ENCODE results near the gene BEST2. TPM values are rescaled to one million over a fixed set of nuclear protein-coding genes. Genes with fewer than 3 reads are reported as not detected.

Gene BEST2
- total RNA-seq, 1 donor from 2014 or later: not detected

DNA sequence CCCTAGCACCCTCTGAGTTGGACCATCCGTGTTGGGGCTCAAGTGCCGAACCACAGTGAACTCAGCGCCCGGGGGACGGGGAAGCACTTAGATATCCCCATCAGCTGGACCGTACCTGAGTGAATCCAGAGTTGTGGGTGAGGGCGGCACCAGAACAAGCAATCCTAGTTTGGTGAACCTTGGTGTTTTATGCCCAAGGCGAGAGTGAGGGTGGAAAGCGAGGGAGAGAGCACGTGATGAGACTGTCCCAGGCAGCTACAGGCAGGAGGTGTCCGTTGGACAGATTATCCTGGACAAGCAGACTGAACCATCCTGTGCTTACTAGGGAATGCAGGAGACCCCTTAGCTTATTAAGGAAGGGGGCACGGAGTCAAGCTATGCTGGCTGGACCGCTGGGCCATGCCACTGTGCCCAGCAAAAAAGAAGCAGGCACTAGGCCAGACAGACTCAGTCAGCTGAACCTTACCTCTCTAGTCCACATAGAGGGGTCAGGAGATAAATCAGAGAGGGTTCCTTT, 13.7 kb upstream of the BEST2 start:
- TF ChIP-seq, protein P1, sequence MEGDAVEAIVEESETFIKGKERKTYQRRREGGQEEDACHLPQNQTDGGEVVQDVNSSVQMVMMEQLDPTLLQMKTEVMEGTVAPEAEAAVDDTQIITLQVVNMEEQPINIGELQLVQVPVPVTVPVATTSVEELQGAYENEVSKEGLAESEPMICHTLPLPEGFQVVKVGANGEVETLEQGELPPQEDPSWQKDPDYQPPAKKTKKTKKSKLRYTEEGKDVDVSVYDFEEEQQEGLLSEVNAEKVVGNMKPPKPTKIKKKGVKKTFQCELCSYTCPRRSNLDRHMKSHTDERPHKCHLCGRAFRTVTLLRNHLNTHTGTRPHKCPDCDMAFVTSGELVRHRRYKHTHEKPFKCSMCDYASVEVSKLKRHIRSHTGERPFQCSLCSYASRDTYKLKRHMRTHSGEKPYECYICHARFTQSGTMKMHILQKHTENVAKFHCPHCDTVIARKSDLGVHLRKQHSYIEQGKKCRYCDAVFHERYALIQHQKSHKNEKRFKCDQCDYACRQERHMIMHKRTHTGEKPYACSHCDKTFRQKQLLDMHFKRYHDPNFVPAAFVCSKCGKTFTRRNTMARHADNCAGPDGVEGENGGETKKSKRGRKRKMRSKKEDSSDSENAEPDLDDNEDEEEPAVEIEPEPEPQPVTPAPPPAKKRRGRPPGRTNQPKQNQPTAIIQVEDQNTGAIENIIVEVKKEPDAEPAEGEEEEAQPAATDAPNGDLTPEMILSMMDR (IDR thresholded peaks at IDR 0.05; ENCODE audit: partially characterized antibody, unreplicated experiment): no peak
- no peak for DNase-seq
- peak overlapping the region; percentile 100 for H3K4me3 Mint-ChIP-seq (ENCODE audit: unreplicated experiment)
- peaks cover 12% of the 10 kb centered on the region for H3K4me1 Mint-ChIP-seq (ENCODE audit: low read depth, unreplicated experiment)
- H3K36me3 Mint-ChIP-seq (ENCODE audit: unreplicated experiment): no peaks in the 10 kb centered on the region
- peaks cover 9% of the 10 kb centered on the region for H3K27me3 Mint-ChIP-seq (ENCODE audit: unreplicated experiment)
- peaks cover 10% of the 10 kb centered on the region for H3K9me3 Mint-ChIP-seq (ENCODE audit: unreplicated experiment)
- peak overlapping the region; percentile 99 for H3K27ac Mint-ChIP-seq (ENCODE audit: unreplicated experiment)

DNA sequence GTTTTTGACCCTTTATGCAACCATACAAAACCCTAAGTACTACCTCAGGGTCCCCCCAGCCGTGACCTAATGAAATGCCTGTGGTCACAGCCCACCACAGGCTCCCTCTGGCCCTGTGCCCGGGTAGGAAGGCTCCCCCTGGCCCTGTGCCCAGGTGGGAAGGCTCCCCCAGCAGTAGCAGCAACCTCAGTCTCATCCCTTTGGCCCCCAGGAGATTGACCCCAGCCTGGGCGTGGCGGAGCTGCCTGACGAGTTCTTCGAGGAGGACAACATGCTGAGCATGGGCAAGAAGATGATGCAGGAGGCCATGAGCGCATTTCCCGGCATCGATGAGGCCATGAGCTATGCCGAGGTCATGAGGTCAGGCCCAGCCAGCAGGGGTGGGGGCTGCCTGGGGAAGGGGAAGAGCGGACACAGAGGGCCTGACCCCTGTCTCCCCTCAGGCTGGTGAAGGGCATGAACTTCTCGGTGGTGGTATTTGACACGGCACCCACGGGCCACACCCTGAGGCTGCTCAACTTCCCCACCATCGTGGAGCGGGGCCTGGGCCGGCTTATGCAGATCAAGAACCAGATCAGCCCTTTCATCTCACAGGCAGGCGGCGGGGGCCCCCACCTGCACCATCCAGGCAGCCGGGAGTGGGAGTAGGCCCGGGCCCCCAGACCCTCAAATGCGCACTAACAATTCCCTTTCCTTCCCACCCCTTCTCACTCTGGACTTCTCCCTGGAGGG, 6.3 kb upstream of the BEST2 start:
- Mint-ChIP-seq H3K4me1 (ENCODE audit: low read depth, unreplicated experiment) (peaks cover 6% of the 10 kb centered on the region), H3K27me3 (ENCODE audit: unreplicated experiment) (peaks cover 5% of the 10 kb centered on the region), H3K27ac (ENCODE audit: unreplicated experiment) (no peak overlapping the region), H3K9me3 (ENCODE audit: unreplicated experiment) (peaks cover 3% of the 10 kb centered on the region), H3K4me3 (ENCODE audit: unreplicated experiment) (no peak overlapping the region), H3K36me3 (ENCODE audit: unreplicated experiment) (peaks cover 4% of the 10 kb centered on the region)
- TF ChIP-seq, protein P1 (IDR thresholded peaks at IDR 0.05; ENCODE audit: partially characterized antibody, unreplicated experiment): no peak
- DNase-seq: no peak

DNA sequence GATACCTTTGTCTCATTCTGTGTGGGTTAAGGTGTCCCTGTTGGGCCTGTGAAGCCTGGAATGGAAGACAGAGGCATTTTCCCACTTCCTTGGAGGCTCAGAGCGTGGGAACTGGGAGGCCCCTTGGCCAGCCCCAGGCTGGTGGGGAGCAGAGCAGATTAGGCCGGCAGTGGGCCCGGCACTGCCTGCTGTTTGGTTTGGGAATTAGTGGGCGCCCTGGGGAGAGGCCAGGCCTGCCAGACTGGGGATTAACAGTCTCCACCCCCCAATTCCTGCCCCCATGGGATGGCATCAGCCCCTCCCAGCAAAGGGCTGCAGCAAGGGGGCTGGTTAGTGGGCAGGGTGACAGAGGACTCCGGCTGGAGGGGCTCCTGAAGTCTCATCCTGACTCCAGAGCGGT, 3.1 kb upstream of the BEST2 start:
- peaks cover 12% of the 10 kb centered on the region for H3K4me1 Mint-ChIP-seq (ENCODE audit: low read depth, unreplicated experiment)
- no peak overlapping the region for H3K27ac Mint-ChIP-seq (ENCODE audit: unreplicated experiment)
- H3K4me3 Mint-ChIP-seq (ENCODE audit: unreplicated experiment): no peak overlapping the region
- peaks cover 4% of the 10 kb centered on the region for H3K36me3 Mint-ChIP-seq (ENCODE audit: unreplicated experiment)
- no peak for DNase-seq
- H3K9me3 Mint-ChIP-seq (ENCODE audit: unreplicated experiment): peaks cover 3% of the 10 kb centered on the region
- H3K27me3 Mint-ChIP-seq (ENCODE audit: unreplicated experiment): peaks cover 15% of the 10 kb centered on the region
- TF ChIP-seq, protein P1 (IDR thresholded peaks at IDR 0.05; ENCODE audit: partially characterized antibody, unreplicated experiment): no peak

DNA sequence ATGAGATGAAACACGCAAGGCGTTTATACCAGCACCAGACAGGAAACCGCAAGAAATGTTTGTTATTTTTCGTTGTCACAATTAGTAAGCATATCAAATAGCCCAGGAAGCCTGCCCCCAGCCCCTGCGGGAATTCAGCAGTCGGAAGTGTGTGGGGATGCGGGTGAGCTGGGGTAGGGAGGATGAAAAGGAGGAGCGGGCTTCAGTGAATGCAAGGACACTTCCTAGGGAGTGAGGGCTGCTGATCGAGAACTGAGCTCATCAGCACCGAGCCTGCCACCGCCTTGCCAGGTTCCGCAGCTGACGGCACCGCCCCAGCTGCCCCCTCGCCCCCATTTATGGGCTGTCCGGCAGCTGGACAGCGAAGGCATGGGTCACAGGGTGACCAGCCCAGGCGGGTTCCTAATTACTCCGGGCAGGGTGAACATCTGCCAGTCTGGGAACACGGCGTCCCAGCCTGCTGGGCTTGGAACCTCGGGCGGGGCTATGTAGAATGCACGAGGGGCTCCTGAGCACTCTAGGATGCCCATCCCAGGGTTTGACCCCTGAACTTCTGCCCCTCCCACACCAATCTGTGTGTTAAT, 1.6 kb upstream of the BEST2 start:
- Mint-ChIP-seq H3K27me3 (ENCODE audit: unreplicated experiment) (peaks cover 15% of the 10 kb centered on the region), H3K27ac (ENCODE audit: unreplicated experiment) (no peak overlapping the region), H3K9me3 (ENCODE audit: unreplicated experiment) (peaks cover 3% of the 10 kb centered on the region), H3K36me3 (ENCODE audit: unreplicated experiment) (peaks cover 4% of the 10 kb centered on the region), H3K4me3 (ENCODE audit: unreplicated experiment) (peak overlapping the region; percentile 56), H3K4me1 (ENCODE audit: low read depth, unreplicated experiment) (peaks cover 12% of the 10 kb centered on the region)
- peak; percentile 45 for DNase-seq
- TF ChIP-seq, protein P1 (IDR thresholded peaks at IDR 0.05; ENCODE audit: partially characterized antibody, unreplicated experiment): no peak

DNA sequence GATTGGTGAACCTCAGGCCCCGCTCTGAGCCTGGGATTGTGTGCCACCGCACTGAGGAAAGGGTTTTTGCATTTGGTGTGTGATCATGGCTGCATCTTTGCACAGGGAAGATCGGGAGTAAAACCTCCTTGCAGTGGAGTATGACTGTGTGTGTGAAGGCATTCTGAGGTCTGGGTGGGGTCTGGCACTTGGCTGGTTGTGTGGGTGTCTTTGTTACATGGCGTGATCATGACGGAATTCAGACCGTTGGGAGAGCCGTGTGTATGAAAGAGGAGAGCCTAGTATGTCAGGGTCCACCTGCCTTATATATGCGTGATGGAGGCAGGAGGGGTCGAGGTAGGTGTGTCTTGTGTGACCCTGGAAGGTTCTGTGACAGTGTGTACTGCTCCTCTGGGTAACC, 740 bp upstream of the BEST2 start:
- H3K27me3 Mint-ChIP-seq (ENCODE audit: unreplicated experiment): peaks cover 15% of the 10 kb centered on the region

More for the DNA sequence above, 740 bp upstream of the BEST2 start:
- H3K36me3 Mint-ChIP-seq (ENCODE audit: unreplicated experiment): peaks cover 4% of the 10 kb centered on the region
- DNase-seq: no peak
- TF ChIP-seq, protein P1 (IDR thresholded peaks at IDR 0.05; ENCODE audit: partially characterized antibody, unreplicated experiment): no peak
- H3K4me3 Mint-ChIP-seq (ENCODE audit: unreplicated experiment): peak overlapping the region; percentile 2
- peaks cover 12% of the 10 kb centered on the region for H3K4me1 Mint-ChIP-seq (ENCODE audit: low read depth, unreplicated experiment)
- H3K27ac Mint-ChIP-seq (ENCODE audit: unreplicated experiment): peak overlapping the region; percentile 7
- H3K9me3 Mint-ChIP-seq (ENCODE audit: unreplicated experiment): peaks cover 3% of the 10 kb centered on the region

All from glutamatergic neuron (in vitro differentiated cells).